GM12872 (cell line): ENCODE measurements around the gene PAIP2.

Source experiments
- TF ChIP-seq, protein P1 (sequence below): IDR thresholded peaks from 3 replicates; pipeline ENCODE4 v1.5.1; 2011; ENCODE audit warnings: low read depth, mild to moderate bottlenecking, low read length, moderate library complexity; ENCODE audit not compliant: insufficient read depth

Gene PAIP2

GRCh38 chr5:139388198-139388821 is 46.7 kb downstream of the PAIP2 start:
- TF ChIP-seq, protein P1, sequence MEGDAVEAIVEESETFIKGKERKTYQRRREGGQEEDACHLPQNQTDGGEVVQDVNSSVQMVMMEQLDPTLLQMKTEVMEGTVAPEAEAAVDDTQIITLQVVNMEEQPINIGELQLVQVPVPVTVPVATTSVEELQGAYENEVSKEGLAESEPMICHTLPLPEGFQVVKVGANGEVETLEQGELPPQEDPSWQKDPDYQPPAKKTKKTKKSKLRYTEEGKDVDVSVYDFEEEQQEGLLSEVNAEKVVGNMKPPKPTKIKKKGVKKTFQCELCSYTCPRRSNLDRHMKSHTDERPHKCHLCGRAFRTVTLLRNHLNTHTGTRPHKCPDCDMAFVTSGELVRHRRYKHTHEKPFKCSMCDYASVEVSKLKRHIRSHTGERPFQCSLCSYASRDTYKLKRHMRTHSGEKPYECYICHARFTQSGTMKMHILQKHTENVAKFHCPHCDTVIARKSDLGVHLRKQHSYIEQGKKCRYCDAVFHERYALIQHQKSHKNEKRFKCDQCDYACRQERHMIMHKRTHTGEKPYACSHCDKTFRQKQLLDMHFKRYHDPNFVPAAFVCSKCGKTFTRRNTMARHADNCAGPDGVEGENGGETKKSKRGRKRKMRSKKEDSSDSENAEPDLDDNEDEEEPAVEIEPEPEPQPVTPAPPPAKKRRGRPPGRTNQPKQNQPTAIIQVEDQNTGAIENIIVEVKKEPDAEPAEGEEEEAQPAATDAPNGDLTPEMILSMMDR = 0 out of 3 replicates have a peak, but pooled peaks have one; percentile 13

GRCh38 chr5:139389701-139390638 is 48.3 kb downstream of the PAIP2 start, which contains the start of gene MZB1:
MZB1 (minus strand) TSS chr5:139389913; CDS start chr5:139389856, 57 bp downstream.
- TF ChIP-seq, protein P1 = no peak

GRCh38 chr5:139390639-139391569 is 49.2 kb downstream of the PAIP2 start:
- TF ChIP-seq, protein P1 = no peak

DNA sequence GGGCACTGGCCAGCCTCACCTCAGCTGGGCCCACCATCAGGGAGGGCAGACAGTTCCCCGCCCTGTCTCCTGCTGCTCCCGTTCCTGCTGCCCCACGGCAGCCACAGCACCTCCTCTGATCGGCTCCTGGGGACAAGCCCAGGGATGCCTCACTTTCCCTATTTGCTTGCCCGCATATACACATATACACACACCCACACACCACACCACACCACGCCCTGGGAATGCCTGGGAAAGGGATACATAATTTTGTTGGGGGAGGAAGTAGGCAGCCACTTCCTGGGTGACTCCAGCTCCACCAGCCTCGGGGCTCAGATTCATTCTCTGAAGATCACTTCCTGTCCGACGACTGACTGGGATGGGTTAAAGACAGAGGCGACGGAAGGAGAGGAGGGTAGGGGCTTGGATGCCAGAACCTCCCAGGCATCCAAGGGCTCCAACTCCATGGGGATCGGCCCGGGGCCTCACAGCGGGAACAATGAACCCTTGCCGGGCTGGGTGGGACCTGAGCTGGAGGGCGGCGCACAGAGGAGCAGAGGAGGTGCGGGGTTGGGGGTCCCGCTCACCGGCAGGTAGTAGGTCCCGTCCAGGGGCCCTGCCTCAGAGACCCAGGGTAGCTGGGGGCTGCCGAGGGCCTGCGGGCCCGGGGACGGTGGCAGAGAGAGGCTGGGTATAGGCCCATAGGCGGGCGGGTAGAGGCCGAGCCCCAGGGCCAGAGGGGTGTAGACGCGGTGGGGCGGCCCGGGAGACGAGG is 50.1 kb downstream of the PAIP2 start:
- TF ChIP-seq, protein P1 = no peak

- TF ChIP-seq, protein P1 = no peak
These were observed 50.6 kb downstream of the PAIP2 start for GRCh38 chr5:139392324-139392677.

DNA sequence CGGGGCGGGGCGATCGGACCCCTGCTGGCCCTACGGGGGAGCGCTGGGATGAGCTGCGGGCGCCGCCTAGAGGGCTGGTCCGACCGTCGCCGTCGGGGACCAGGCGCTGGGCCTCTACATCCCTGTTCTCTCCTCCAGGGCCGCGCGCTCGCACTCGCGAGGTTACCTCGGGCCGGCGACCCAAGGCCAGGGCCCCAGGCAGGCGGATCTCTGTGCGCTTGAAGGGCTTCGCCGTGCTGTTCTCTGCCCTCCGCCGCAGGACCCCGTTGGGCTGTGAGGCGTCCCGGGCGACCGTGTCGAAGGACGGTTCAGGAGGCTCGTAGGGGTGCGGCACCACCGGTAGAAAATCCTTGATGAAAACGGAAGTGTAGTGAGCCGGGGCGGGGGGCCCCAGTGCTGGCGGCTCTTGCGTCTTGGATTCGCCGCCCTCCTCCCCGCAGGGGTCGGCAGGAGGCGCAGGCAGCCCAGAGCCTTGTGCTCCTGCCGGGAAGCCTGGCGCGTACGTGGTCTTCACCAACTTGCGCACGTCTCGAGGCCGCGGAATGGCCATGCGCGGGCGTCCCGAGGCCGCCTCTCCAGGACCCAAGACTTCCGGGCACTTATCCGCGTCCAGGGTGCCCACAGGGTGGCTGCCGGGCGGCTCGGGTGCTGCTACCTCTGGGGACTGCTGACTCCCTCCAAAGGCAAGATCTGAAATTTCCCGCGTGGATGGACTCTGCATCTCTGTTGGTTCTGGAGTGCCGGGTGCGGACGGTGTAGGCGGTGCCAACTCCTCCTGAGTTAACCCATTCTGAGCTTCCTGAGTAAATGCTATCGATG is 51.2 kb downstream of the PAIP2 start:
- TF ChIP-seq, protein P1 = peak; percentile 92
